Head of caudate nucleus (tissue), 42 donors: ENCODE results near the gene AOC1.
"Not testable (repeated sequence)": the region's sequence is repeated elsewhere in the genome, so short reads cannot be mapped to it uniquely, and the experiment has no call there.

Experiments
- DNase-seq, 42 donors: peaks; one replicate each; pipeline versions ENCODE4 v3.0.0 to v3.0.0-alpha.2; 2020 to 2021; ENCODE audit warnings: mixed read lengths in 7 of 42
- intact Hi-C: fragments of 100-400 bp; cut with DNase I; formaldehyde crosslinking; loops from one replicate; pipeline ENCODE4 v1.15.0; 2022

Gene AOC1

DNA sequence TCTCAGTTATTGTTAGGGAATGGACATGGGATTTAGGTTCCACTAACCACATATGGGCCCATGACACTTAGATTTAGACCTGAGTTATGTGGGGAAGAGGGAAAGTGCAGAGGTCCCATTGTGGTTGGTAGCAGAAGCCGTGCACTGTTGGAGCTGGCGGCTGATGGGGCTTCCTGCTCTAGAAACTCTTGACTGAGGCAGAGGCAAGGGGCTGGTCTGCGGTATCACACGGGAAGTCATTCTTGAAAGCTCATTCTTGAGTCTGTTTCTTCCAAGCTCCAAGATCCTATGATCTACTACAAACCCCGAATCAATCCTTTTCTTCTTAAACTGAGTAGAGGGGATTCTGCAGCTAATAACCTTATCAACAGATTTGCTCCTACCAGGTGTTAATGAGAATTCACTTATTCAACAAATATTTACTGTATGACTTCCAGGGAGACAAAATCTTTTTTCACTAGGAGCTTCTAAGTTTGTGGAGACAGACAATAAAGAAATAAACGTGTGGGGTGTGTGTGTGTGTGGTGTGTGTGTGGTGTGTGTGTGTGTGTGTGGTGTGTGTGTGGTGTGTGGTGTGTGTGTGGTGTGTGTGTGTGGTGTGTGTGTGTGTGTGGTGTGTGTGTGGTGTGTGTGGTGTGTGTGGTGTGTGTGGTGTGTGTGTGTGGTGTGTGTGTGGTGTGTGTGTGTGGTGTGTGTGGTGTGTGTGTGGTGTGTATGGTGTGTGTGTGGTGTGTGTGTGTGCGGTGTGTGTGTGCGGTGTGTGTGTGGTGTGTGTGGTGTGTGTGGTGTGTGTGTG lies 57.1 kb downstream of the AOC1 start:
- intact Hi-C loops, result no loop called here
- no peak for DNase-seq

DNA sequence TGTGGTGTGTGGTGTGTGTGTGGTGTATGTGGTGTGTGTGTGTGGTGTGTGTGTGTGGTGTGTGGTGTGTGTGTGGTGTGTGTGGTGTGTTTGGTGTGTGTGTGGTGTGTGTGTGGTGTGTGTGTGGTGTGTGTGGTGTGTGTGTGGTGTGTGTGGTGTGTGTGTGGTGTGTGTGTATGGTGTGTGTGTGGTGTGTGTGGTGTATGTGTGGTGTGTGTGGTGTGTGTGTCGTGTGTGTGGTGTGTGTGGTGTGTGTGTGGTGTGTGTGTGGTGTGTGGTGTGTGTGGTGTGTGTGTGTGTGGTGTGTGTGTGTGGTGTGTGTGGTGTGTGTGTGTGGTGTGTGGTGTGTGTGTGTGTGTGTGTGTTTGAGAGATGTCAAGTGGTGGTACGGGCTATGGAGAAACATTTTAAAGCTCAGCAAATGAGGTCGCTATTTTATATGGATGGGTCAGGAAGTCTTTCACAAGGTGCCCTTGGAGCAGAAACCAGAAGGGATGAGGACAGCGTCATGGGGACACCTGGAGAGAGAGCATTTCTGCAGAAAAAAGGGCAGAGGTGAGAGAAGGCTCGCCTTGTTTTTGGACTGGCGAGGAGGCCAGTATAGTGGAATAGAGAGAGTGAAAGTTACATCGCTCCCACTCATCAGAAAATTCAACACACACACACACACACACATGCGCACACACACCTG lies 58.1 kb downstream of the AOC1 start:
- DNase-seq, intact Hi-C loops: not testable (repeated sequence)

GRCh38 chr7:150910996-150911422 lies 58.7 kb downstream of the AOC1 start:
- intact Hi-C loops, result no loop called here
- no peak for DNase-seq
